ENCODE measurements around the gene WDR46. TPM values are rescaled to one million over a fixed set of nuclear protein-coding genes. Genes with fewer than 3 reads are reported as not detected.

Gene WDR46
- total and polyA plus RNA-seq, 2 experiments from 2014 or later, result 71.4 to 104 TPM

DNA sequence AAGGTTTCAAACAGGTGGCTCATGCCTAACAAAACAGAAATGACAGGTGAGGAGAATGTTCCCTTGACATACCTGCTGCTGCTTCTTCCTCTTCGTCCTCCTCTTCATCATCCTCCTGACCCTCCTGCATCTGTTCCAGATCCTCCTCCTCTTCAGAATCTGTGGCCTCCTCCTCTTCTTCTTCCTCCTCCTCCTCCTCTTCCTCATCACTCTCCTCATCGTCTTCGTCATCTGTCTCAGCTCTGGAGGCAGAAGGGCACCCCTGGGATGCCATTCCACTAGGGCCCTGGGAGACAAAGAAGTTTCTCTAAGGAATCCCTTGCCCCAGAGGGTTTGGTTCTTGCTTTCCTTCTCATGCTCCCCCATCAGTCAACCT is 30.9 kb upstream of the WDR46 start:
- Histone ChIP-seq H3K9me2 (ENCODE audit: insufficient read depth) (no peaks in the 10 kb centered on the region), H3K27ac (ENCODE audit: low read depth) (peak overlapping the region; percentile 63; the same call in 1 of the 2 replicates), H3K4me3 (no peak overlapping the region), H3K4me1 (ENCODE audit: insufficient read depth) (peaks cover 50% of the 10 kb centered on the region), H3K27me3 (ENCODE audit: insufficient read depth) (no peaks in the 10 kb centered on the region), H3K79me2 (replicated peaks; ENCODE audit: insufficient read depth) (peaks cover 36% of the 10 kb centered on the region), H2AFZ (no peak overlapping the region), H3K4me2 (no peak overlapping the region), H4K20me1 (replicated peaks; ENCODE audit: insufficient read depth) (peaks cover 11% of the 10 kb centered on the region), H3F3A (replicated peaks; ENCODE audit: low read depth) (peaks cover 20% of the 10 kb centered on the region), H3K36me3 (ENCODE audit: insufficient read depth) (peaks cover 14% of the 10 kb centered on the region)
- ATAC-seq (no peak), DNase-seq (ENCODE audit: low spot score) (no peak)
- TF ChIP-seq EZH2 (IDR thresholded peaks at IDR 0.05; ENCODE audit: low read depth, unreplicated experiment) (no peak), NANOG (IDR thresholded peaks at IDR 0.05; ENCODE audit: borderline replicate concordance) (no peak), JUNB (IDR thresholded peaks at IDR 0.05; ENCODE audit: unreplicated experiment) (no peak), ZNF331 (CRISPR knock-in tag; IDR thresholded peaks at IDR 0.05; ENCODE audit: low read depth) (no peak)
- Mint-ChIP-seq H3K4me3 (peak overlapping the region; percentile 93; the same call in 1 of the 3 replicates), H3K27me3 (ENCODE audit: insufficient read depth, low read depth, poor library complexity) (peaks cover 18% of the 10 kb centered on the region), H3K36me3 (ENCODE audit: low read depth) (peaks cover 42% of the 10 kb centered on the region), H3K9me3 (no peaks in the 10 kb centered on the region; the same call in 1 of the 3 replicates), H3K4me1 (peaks cover 69% of the 10 kb centered on the region), H3K27ac (no peak overlapping the region)

DNA sequence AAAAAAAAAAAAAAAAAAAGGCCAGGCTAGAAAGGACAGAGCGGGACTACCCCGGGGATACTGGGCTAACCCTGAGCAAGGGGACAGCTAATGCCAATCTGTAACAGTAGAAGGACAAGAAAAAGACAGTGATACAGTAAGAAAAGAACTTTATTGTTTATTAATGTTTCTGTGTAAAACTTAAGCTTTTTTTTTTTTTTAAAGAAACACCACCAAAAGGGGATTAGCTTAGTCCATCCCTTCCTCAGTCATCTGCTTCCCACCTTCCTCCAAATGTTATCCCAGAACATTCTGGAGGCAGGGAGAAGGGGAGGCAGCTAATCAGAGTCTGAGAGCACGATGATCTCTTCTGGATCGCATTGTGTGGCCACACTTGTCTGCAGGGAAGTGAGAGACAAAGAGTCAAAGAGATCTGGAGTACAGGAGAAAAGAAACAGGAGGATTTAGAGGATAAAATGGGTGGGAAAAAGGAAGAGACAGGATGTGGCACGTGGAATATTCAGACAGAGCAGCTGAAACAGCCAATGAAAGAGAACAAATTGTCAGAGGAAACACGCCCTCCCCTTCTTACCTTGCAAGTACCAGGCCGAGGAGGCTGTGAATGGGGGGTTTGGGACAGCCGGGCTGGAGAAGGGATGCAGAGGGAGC is 29.5 kb upstream of the WDR46 start:
- Histone ChIP-seq H3K4me3 (peak overlapping the region; percentile 51), H3K4me2 (peak overlapping the region; percentile 58), H3K27ac (ENCODE audit: low read depth) (peak overlapping the region; percentile 86), H3K4me1 (ENCODE audit: insufficient read depth) (peaks cover 40% of the 10 kb centered on the region), H3K36me3 (ENCODE audit: insufficient read depth) (peaks cover 14% of the 10 kb centered on the region), H3K79me2 (replicated peaks; ENCODE audit: insufficient read depth) (peaks cover 36% of the 10 kb centered on the region), H4K20me1 (replicated peaks; ENCODE audit: insufficient read depth) (peaks cover 11% of the 10 kb centered on the region), H3F3A (replicated peaks; ENCODE audit: low read depth) (peaks cover 20% of the 10 kb centered on the region), H2AFZ (no peak overlapping the region), H3K9me2 (ENCODE audit: insufficient read depth) (no peaks in the 10 kb centered on the region), H3K27me3 (ENCODE audit: insufficient read depth) (no peaks in the 10 kb centered on the region)
- Mint-ChIP-seq H3K9me3 (no peaks in the 10 kb centered on the region; the same call in 1 of the 3 replicates), H3K4me3 (peak overlapping the region; percentile 93), H3K27me3 (ENCODE audit: insufficient read depth, low read depth, poor library complexity) (peaks cover 22% of the 10 kb centered on the region), H3K27ac (peak overlapping the region; percentile 98), H3K4me1 (peaks cover 66% of the 10 kb centered on the region), H3K36me3 (ENCODE audit: low read depth) (peaks cover 42% of the 10 kb centered on the region)
- ATAC-seq, result no peak
- no peak for DNase-seq (ENCODE audit: low spot score)
- TF ChIP-seq, protein P1, sequence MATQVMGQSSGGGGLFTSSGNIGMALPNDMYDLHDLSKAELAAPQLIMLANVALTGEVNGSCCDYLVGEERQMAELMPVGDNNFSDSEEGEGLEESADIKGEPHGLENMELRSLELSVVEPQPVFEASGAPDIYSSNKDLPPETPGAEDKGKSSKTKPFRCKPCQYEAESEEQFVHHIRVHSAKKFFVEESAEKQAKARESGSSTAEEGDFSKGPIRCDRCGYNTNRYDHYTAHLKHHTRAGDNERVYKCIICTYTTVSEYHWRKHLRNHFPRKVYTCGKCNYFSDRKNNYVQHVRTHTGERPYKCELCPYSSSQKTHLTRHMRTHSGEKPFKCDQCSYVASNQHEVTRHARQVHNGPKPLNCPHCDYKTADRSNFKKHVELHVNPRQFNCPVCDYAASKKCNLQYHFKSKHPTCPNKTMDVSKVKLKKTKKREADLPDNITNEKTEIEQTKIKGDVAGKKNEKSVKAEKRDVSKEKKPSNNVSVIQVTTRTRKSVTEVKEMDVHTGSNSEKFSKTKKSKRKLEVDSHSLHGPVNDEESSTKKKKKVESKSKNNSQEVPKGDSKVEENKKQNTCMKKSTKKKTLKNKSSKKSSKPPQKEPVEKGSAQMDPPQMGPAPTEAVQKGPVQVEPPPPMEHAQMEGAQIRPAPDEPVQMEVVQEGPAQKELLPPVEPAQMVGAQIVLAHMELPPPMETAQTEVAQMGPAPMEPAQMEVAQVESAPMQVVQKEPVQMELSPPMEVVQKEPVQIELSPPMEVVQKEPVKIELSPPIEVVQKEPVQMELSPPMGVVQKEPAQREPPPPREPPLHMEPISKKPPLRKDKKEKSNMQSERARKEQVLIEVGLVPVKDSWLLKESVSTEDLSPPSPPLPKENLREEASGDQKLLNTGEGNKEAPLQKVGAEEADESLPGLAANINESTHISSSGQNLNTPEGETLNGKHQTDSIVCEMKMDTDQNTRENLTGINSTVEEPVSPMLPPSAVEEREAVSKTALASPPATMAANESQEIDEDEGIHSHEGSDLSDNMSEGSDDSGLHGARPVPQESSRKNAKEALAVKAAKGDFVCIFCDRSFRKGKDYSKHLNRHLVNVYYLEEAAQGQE (IDR thresholded peaks at IDR 0.05; ENCODE audit: unreplicated experiment), result no peak
- TF ChIP-seq, protein P2, sequence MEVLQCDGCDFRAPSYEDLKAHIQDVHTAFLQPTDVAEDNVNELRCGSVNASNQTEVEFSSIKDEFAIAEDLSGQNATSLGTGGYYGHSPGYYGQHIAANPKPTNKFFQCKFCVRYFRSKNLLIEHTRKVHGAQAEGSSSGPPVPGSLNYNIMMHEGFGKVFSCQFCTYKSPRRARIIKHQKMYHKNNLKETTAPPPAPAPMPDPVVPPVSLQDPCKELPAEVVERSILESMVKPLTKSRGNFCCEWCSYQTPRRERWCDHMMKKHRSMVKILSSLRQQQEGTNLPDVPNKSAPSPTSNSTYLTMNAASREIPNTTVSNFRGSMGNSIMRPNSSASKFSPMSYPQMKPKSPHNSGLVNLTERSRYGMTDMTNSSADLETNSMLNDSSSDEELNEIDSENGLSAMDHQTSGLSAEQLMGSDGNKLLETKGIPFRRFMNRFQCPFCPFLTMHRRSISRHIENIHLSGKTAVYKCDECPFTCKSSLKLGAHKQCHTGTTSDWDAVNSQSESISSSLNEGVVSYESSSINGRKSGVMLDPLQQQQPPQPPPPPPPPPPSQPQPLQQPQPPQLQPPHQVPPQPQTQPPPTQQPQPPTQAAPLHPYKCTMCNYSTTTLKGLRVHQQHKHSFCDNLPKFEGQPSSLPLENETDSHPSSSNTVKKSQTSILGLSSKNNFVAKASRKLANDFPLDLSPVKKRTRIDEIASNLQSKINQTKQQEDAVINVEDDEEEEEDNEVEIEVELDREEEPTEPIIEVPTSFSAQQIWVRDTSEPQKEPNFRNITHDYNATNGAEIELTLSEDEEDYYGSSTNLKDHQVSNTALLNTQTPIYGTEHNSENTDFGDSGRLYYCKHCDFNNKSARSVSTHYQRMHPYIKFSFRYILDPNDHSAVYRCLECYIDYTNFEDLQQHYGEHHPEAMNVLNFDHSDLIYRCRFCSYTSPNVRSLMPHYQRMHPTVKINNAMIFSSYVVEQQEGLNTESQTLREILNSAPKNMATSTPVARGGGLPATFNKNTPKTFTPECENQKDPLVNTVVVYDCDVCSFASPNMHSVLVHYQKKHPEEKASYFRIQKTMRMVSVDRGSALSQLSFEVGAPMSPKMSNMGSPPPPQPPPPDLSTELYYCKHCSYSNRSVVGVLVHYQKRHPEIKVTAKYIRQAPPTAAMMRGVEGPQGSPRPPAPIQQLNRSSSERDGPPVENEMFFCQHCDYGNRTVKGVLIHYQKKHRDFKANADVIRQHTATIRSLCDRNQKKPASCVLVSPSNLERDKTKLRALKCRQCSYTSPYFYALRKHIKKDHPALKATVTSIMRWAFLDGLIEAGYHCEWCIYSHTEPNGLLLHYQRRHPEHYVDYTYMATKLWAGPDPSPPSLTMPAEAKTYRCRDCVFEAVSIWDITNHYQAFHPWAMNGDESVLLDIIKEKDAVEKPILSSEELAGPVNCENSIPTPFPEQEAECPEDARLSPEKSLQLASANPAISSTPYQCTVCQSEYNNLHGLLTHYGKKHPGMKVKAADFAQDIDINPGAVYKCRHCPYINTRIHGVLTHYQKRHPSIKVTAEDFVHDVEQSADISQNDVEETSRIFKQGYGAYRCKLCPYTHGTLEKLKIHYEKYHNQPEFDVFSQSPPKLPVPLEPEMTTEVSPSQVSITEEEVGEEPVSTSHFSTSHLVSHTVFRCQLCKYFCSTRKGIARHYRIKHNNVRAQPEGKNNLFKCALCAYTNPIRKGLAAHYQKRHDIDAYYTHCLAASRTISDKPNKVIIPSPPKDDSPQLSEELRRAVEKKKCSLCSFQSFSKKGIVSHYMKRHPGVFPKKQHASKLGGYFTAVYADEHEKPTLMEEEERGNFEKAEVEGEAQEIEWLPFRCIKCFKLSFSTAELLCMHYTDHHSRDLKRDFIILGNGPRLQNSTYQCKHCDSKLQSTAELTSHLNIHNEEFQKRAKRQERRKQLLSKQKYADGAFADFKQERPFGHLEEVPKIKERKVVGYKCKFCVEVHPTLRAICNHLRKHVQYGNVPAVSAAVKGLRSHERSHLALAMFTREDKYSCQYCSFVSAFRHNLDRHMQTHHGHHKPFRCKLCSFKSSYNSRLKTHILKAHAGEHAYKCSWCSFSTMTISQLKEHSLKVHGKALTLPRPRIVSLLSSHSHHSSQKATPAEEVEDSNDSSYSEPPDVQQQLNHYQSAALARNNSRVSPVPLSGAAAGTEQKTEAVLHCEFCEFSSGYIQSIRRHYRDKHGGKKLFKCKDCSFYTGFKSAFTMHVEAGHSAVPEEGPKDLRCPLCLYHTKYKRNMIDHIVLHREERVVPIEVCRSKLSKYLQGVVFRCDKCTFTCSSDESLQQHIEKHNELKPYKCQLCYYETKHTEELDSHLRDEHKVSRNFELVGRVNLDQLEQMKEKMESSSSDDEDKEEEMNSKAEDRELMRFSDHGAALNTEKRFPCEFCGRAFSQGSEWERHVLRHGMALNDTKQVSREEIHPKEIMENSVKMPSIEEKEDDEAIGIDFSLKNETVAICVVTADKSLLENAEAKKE (CRISPR knock-in tag; IDR thresholded peaks at IDR 0.05), result no peak
- TF ChIP-seq STAT1 (IDR thresholded peaks at IDR 0.05; ENCODE audit: unreplicated experiment) (no peak), ZNF114 (CRISPR knock-in tag; IDR thresholded peaks at IDR 0.05) (no peak), EZH2phosphoT487 (IDR thresholded peaks at IDR 0.05; ENCODE audit: unreplicated experiment) (no peak), POLR2AphosphoS5 (IDR thresholded peaks at IDR 0.05; ENCODE audit: low read depth) (no peak)
- TF ChIP-seq, protein P3, sequence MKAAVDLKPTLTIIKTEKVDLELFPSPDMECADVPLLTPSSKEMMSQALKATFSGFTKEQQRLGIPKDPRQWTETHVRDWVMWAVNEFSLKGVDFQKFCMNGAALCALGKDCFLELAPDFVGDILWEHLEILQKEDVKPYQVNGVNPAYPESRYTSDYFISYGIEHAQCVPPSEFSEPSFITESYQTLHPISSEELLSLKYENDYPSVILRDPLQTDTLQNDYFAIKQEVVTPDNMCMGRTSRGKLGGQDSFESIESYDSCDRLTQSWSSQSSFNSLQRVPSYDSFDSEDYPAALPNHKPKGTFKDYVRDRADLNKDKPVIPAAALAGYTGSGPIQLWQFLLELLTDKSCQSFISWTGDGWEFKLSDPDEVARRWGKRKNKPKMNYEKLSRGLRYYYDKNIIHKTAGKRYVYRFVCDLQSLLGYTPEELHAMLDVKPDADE (IDR thresholded peaks at IDR 0.05), result no peak
